HG03457 (cell line): ENCODE data around the gene MORN1.

Experiments
- ATAC-seq: cut with Tn5 transposase; IDR thresholded peaks from one replicate; pipeline ENCODE4 v1.9.1; 2021; ENCODE audit warnings: moderate number of reproducible peaks; ENCODE audit not compliant: unreplicated experiment

Gene MORN1

DNA sequence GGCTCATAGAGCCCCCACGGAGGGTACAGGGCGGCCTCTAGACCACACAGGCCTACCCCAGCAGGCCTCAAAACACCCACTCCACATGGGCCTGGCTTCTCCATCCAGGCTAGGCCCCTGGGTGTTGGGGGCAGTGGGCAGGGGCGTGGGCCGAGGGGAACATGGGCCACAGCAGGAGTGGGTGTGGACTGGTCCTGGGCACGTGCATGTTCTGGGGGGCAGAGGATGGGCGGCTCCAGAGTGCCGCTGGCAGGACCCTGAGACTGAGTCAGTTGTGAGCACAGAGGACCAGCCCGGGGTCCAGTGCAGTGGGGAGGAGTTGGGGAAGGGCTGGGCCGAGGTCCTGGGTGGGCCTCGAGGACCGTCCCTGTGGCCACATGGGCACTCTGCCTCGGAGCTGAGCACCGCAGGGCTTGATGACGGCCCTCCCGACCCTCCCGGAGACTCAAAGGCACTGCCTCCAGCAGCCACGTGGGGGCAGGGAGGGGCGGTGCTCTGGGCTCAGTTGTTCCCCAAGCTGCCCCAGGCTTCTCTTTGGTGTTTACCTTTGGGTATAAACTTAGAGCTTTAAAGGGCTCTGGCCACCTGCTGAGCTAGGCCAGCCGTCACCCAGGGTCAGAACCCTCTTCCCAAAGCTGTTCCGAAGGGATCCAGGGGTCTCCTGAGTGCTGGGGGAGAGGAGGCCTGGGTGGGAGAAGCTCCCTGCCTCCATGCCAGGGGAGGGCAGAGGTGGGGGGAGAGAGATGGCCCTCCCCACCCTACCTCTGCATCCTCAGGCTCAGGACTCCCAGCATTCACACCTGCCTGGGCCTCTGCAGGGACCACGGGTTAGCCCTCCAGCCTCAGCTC is 79.9 kb downstream of the MORN1 start:
- no peak for ATAC-seq

GRCh38 chr1:2310332-2311183 is 80.8 kb downstream of the MORN1 start:
- no peak for ATAC-seq

DNA sequence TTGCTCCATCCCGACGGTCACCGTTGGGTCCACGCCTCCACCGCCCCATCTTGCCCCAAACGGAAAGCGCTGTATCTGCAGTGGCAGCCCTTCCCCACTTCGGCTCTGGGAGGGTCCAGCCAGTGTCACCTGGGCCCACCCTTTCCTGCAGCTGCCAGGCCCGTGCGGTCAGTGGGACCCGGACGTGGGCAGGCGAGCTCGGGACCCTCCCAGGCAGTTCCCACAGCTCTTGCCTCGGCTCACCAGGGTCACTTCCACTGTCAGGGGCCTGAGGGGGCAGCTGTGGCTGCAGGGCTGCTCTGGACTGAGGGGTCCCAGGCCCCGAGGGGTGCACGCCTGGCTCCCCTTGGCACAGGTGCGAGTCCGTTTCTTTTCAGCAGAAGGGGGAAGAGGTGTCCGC is 82.5 kb downstream of the MORN1 start:
- ATAC-seq = no peak

GRCh38 chr1:2307972-2308371 is 83.4 kb downstream of the MORN1 start:
- no peak for ATAC-seq

DNA sequence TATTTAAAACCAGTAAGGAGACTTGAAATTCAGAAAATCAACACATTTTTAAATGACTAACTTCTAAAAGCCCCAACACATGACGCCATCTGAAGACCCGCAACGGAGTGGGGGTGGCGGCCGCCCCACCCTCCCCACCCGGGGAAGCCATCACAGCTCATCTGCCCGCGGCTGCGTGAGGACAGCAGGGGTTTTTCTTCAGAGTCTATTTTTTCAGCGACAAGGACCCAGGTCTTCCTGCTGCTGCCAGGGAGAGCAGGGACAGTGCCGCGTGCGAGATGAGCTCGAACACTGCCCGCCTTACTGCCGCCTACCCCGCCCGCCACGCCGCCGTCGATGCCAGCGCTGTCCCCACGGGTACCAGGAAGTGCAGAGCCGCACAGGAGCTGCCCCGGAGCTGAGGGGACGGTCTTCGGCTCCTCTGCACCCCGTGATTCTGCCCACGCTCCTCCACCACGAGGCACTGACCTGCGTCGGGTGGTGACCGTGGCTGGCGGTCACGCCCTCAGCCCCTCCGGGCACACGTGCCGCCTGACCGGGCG is 84.2 kb downstream of the MORN1 start:
- ATAC-seq = no peak

DNA sequence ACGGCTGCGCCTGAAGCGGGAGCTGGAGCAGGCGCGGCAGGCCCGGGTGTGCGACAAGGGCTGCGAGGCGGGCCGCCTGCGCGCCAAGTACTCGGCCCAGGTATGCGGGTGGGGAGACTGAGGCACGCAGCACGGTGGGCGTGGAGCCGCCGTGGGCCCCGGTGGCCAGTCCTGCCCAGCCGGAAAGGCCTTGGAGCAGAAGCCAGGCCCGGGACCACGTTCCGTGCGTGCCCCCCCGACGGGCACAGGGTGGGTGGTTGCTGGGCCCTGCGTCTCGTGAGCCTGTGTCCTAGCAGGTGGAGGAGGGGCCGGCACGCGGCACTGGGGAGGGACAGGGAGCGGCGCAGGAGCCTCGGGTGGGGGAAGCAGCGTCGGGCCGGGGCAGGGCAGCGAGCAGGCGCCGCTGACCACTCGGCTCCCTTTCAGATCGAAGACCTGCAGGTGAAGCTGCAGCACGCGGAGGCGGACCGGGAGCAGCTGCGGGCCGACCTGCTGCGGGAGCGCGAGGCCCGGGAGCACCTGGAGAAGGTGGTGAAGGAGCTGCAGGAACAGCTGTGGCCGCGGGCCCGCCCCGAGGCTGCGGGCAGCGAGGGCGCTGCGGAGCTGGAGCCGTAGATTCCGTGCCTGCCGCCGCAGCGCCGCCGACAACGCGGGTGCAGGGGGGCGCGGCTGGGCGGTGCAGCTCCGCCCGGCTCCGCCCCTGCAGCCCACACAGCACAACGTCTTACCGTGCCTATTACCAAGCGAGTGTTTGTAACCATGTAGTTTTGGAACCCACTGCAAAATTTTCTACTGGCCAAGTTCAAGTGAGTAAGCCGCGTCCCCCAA is 85.0 kb downstream of the MORN1 start:
- no peak for ATAC-seq

- no peak for ATAC-seq
These were observed 86.3 kb downstream of the MORN1 start for GRCh38 chr1:2304921-2305681.

GRCh38 chr1:2304282-2304681 is 87.1 kb downstream of the MORN1 start:
- no peak for ATAC-seq

DNA sequence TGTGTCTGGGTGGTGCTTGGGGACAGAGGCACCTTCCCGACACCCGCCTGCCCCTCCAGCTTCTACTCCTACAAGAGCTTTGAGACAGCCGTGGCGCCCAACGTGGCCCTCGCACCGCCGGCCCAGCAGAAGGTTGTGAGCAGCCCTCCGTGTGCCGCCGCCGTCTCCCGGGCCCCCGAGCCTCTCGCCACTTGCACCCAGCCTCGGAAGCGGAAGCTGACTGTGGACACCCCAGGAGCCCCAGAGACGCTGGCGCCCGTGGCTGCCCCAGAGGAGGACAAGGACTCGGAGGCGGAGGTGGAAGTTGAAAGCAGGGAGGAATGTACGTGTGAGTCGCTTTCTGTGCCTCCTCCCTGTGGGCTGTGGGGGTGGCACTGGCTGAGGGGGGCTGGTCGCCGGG is 87.6 kb downstream of the MORN1 start:
- no peak for ATAC-seq

- no peak for ATAC-seq
These were observed 88.2 kb downstream of the MORN1 start for GRCh38 chr1:2303016-2303775.

- ATAC-seq = no peak
These were observed 88.9 kb downstream of the MORN1 start for GRCh38 chr1:2302292-2302925.

DNA sequence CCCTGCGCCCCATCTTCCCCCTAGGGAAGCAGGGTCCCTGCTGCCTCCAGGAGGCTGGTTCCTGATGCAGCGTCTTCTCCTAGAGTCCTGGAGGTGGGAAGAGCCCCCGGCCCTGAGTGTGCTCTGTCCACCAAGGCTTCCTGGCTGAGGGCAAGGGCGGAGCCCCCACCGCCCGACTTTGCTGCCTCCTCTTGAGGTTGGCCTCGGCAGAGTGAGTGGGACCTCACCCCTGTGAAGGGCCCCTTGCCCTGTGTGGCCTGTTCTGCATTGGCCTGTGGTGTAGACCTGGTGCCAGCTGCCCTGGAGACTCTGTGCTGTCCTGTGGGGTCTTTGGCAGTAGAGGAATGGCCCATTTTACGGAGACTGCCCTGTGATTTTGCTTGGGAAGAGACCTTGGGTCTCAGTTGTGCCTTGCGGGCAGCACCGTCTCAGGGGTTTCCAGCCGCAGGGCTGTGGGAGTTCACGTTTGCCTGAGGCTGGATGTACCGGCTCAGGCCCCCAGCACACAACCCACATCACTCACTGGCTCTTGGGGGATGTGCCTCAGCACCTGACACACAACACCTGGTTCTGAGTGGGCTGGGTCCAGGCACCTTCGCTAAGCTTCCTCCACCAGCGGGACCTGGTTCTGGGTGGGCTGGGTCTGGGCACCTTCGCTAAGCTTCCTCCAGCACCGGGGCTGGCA is 89.6 kb downstream of the MORN1 start:
- ATAC-seq = no peak

DNA sequence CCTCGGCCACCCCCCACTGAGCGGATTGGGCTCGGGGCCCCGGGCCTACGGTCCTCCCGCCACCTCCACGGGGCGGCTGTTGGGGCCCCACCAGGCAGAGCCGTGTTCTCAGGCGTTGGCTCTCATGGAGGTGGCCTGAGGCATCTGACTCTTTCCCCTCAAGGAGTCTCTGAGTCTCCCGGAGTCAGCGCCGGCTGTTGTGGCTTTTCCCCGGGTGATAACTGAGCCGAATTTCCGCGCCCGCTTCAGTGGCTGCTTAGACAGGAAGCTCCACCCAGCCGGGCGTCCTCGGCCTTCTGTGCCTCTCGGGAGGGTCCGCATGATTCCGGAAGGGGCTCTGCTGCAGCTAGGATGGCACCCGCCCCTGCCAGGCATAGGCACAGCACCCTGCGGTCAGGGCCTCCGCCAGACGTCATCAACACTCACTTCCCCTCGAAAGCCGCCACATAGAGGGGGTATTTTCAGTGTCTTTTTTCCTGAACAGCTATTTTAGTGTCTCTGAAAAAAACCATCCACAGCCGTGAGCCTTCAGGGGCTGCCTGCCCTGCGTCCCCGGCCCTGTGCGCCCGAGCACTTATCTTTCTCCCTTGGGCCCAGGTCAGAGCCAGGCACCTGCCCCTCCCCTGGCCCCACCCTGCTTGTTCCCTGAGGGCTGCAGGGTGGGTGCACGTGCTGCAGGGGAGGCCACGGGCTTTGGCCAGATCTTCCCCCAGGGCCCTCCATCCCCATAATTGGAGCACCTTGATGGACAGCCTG is 90.3 kb downstream of the MORN1 start:
- peak; percentile 41 for ATAC-seq

- ATAC-seq = peak; percentile 64
These were observed 91.2 kb downstream of the MORN1 start for GRCh38 chr1:2300004-2300771.

- no peak for ATAC-seq
These were observed 92.2 kb downstream of the MORN1 start for GRCh38 chr1:2299131-2299627.

DNA sequence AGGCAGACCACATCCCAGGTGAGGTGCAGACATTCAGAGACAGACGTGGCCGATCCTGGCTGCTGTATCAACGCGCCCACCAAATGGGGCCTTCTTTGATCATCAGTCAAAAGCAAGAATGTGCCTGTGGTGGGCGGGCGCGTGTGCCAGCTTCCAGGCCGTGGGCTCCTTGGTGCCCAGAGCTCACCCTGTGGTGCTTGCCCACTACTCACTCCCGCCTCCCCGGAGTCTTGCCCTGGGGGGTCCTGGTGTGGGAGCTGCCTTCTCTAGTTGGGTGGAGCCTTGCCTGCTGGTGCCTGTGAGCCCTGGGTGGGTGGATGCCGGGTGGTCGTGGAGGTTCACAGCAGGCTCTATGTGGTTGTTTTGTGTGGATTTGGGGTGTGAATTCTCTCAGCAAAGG is 92.7 kb downstream of the MORN1 start:
- ATAC-seq = no peak
